Measurements from ENCODE around the gene ZNF500.
"Not testable (repeated sequence)": the region's sequence is repeated elsewhere in the genome, so short reads cannot be mapped to it uniquely, and the experiment has no call there.

ZNF500 gene

GRCh38 chr16:4738370-4738769 lies 28.6 kb downstream of the ZNF500 start:
- not testable (repeated sequence) for DNase-seq

DNA sequence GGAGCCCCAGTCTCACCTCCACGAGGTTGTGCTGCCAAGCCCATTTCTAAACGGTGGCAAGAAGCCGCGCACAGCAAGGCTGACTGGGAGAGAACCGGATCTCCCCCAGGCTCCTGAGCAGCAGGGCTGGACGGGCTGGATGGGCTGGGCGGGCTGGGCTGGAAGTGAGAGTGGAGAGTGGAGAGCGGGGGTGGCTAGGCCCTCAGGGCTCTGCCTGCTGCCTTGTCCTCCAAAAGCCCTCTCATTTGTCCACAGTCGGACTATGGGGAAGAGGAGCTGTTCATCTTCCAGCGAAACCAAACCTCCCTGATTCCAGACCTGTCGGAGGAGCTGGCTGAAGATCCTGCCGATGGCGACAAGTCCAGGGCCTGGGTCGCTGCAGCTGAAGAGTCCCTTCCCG lies 29.4 kb downstream of the ZNF500 start:
- no peak for DNase-seq

DNA sequence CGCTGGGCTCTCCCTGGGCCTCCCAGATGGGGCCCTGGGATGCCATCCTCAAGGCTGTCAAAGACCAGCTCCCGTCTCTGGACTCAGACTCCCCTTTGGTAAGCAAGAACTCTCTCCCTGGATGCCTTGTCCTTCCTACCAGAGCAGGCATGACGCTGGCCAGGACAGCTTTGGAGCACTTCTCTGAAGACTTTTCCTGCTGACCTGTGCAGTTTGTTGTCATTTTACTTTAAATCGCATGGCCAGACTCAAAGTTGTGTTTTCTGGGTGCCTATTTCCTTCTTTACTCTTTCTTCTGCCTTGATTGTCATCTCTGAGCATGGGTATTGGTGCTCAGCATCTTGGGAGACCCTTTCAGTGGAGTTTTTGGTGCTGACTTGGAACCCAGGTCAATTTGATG lies 30.4 kb downstream of the ZNF500 start:
- no peak for DNase-seq

DNA sequence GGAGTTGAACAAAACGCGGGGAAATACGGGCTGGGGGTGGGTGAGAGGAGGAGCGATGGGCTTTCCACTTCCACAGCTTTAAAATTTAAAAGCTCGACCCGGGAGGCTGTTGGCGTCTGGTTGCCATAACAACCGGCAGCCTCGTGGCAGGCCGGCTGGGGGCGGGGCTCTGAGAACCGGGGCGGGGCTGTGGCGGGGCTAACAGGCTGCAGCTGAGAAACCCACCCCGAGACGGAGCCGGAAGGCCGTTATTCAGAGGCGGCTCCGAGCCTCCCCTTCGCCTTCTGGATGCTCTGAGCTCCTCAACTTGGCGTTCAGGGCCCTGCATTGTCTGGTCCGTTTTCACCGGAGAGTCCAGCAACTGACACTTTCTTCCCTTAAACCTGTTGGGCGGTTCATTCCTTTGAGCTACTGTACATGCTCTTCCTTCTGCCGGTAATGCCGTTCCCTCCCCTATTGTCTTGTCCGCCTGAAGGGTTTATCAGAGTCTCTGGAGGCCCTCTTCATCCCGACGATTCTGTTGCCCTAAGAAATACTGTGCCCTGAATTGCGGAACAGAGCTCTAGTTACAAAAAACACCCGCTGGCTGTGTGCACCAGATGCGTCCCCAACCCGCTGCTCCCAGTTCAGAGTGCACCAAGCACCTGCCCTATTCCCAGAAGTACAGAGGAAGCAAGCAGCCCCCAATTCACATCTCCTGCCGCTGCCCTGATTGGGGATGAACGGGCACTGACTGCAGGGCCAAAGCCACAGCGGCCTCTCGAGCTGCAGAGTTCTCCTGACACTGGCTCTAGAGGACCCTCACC lies 32.0 kb downstream of the ZNF500 start:
- DNase-seq: peak; percentile 93

DNA sequence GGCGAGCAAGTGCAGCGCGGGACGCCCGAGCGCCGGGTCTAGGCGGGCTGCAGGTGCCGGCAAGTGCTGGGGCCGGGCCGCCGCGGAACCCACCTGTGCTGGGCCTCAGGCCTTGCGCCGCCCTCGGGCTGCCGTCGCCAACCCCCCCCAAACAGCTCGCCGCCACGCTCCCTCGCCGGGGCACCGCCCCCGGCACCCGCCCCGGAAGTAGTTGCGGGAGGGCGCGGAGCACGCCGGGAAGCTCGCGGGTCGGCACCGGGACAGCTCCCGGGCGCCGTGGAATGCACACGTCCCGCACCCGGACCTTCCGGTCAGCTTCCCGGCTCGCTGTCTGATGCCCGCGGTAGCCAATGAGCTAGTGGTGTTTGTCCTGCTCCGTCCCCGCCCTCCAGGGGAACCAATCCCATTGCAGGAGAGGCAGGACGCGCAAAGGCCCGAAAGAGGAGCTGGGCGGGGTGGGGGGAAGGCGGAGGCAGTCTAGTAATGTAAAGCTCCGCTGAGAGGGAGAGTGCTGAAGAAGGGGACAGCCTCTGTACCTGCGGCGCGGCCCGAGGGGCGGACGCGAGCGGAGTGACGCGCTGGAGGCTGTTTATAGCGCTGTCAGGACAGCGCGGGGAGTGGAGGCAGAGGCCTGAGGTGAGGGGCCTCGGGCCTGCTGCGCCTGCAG lies 32.8 kb downstream of the ZNF500 start, which contains the start of the genes ANKS3 and DNAAF8:
TSS of gene ANKS3 (minus strand) at position 209 of the 667 bp plus-strand sequence. CDS start 4,122 bp downstream, outside the sequence.
TSS of gene DNAAF8 (plus strand) at position 475 of the 667 bp plus-strand sequence. CDS start 1,978 bp downstream, outside the sequence.
- DNase-seq: peak; percentile 80

DNA sequence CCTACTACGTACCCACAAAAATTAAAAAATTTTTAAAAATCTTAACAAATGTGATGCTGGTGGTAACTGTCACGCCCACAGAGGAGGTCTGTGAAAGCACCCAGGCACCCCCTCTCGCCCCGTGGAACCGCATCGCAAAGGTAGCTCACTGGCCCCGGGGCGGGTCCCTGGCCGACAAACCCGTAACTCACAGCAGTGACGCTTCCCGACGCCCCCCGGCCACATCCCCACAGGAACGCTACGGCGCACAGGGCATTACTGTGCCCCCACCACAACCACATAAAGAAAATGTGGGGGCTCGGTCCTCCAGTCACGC lies 33.3 kb downstream of the ZNF500 start:
- DNase-seq: no peak

DNA sequence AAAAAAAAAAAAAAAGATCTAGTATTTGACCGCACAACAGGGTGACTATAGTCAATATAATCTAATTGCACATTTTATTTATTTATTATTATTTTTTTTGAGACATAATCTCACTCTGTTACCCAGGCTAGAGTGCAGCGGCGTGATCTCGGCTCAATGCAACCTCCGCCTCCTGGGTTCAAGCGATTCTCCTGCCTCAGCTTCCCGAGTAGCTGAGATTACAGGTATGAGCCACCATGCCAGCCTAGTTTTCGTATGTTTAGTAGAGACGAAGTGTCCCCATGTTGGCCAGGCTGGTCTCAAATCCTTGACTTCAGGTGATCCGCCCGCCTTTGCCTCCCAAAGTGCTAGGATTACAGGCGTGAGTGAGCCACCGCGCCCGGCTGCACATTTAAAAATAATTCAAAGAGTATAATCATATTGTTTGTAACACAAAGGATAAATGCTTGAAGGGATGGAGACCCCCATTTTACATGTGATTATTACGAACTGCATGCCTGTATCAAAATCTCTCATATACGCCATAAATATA lies 33.7 kb downstream of the ZNF500 start:
- no peak for DNase-seq

GRCh38 chr16:4729876-4730275 lies 37.1 kb downstream of the ZNF500 start:
- no peak for DNase-seq

GRCh38 chr16:4728676-4729075 lies 38.3 kb downstream of the ZNF500 start:
- DNase-seq: no peak

- DNase-seq: no peak
Observed at GRCh38 chr16:4726616-4727015, 40.3 kb downstream of the ZNF500 start.

GRCh38 chr16:4724661-4725270 lies 42.2 kb downstream of the ZNF500 start:
- no peak for DNase-seq

DNA sequence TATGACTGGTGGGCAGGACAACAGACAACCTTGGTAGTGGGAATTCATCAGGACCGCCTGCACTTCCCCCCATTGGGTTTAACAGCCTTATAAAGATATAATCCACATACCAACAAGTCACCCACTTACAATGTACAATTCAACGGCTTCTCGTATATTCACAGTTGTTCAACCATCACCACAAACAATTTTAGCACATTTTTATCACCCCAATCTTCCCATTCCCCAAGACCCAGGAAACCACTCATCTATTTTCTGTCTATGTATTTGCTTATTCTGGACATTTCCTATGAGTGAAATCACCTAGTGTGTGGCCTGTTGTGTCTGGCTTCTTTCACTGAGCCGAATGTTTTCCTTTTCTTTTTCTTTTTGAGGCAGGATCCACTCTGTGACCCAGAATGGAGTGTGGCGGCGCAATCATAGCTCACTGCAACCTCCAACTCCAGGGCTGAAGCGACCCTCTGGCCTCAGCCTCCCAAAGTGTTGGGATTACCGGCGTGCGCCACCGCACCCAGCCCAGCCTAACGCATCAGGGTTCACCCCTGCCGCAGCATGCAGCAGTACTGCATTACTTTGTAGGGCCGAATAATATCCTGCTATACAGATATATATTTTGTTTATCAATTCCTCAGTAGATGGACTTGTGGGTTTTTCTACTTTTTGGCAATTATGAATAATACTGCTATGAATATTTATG lies 43.7 kb downstream of the ZNF500 start:
- no peak for DNase-seq

DNA sequence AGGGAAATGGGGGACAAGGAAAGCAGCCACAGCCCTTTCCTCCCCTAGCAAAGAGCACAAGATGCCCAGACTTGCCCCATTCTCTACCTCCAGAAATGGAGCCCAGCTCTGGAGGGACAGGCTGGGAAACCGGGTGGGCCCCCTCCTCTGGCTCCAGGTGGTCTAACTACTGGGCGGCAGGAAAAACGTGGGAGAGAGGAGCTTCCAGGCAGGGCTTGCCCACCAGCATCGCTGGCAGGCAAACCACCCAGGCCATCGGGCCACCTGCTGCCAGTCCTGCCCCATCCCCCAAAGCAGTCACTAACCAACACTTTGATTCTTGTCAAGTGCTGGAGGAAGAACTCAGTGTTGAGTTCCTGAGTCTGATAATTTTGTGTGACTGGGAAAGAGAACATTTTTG lies 48.5 kb downstream of the ZNF500 start:
- DNase-seq: no peak

GRCh38 chr16:4714996-4715395 lies 52.0 kb downstream of the ZNF500 start:
- DNase-seq: no peak

DNA sequence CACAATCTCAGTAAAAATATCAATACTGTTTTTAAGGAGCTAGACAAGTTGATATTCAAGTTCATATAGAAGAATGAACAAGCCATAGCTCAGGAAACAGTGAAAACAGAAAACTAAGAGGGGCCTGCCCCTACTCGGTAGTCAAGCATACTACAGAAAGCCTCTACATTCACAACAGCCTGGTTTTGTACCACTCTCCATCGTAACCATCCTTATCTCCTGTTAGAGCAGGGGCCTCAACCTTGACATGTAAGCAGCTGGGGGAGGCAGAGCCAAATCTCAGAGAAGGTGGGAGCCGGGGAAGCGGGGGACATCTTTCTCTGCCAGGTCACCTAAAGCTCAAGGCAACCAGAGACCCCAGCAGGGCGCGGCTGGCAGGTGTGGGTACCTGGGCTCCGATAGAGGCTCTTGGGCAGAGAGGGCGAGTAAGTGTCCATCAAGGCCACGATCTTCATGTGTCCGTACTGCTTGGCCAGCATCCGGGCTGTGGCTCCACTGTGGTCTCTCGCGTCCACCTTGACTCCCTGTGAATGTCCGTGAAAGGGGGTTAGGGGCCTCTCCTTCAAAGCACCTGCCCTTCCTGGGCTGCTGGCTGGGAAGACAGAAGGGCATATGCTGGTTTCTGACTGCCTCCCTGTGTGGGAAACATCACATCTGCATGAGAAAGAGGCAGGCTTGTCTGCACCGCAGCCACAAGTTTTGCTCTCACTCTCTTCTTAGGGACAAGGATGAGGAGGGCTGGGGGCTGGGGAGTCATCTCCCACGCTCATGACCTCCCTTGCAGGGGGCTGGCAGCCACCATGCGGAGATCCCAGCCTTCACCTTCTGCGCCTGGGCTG lies 53.1 kb downstream of the ZNF500 start:
- no peak for DNase-seq

- no peak for DNase-seq
Observed at GRCh38 chr16:4709481-4709880, 57.5 kb downstream of the ZNF500 start.

DNA sequence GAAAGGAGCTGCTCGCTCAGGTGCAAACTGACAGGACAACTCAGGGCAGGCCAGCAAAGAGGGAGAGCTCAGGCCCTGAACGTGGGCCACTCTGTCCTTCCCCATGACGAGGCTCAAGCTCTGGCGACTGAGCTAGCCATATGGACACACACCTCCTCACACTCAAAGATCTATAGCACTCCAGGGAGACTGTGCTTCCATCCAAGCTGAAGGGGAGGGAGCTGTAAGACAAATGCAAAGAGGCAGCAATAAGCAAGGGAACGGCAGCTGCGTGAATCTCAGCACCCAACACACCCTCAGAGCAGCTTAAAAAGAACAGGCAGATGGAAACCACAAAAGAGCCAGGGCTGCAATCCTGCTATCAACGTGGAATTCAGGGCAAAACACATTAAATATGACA lies 60.1 kb downstream of the ZNF500 start:
- no peak for DNase-seq

DNA sequence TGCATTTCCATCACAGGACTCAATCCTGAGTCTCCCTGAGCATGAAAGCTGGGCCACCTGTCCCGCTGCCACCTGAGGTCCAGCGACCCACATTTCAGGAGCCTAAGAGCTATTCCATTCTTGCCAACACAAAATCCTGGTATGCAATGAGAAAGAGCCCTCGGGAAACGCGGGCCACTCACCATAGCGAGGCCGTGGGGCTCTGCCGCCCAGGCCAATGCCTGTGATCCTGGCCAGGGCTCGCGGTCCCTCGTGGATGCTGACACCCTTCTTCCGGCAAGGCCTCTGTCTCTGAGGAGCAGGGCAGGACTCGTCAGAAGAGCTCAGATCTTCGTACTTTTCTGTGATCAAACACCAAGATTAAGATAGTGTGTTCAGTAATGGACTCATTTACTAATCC lies 62.0 kb downstream of the ZNF500 start:
- DNase-seq: no peak

- no peak for DNase-seq
Observed at GRCh38 chr16:4704491-4704890, 62.5 kb downstream of the ZNF500 start.

- no peak for DNase-seq
Observed at GRCh38 chr16:4703906-4704305, 63.1 kb downstream of the ZNF500 start.

DNA sequence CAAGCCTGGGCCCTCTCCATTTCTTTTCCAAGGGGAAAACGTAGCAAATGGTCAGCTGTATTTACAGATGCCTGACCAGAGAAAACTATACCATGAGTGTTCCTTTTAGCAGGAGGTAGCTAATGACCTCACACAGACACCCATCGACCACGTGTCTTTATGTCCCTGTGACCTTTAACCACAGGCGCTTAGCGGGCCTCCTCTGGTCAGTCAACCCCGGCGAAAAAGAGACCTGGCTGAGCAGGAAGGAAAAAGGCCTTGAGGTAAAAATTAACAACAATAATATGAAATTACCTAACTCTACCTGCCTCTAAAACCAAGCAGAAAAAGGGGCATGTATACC lies 64.5 kb downstream of the ZNF500 start:
- no peak for DNase-seq

DNA sequence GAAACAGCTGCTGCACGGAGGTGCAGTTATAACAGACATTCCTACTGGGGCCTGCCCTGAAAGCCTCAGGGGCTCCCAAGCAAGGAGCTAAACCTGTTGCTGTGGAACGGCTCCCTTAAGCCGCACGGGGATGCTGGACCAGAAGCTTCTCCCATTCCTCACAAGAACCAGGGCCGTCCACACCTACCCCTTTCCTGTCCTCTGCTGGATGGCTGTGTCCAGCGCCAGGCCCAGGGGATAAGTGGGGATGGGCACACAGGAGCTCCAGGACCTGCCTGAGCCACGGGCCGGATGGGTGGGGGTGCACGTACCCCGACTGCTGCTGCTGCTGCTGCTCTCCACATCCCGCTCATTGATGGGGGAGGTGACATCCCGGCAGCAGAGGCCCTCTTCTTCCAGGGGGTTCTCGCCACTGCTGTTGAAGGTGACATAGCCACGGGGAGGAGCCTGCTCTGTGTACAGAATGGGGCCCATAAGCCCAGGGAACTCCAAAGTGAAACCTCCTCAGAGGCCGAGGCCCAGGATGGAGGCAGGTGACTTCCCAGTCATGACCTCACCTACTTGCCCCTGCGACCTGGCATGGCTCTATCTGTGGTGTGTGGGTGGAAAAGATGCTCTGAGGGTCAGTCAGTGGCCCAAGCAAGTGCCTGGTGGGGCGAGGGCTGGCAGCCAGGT lies 65.0 kb downstream of the ZNF500 start:
- no peak for DNase-seq

All from CD4-positive, alpha-beta T cell treated with Interleukin-15 for 1 hour (primary cell).